ENCODE measurements around the gene CLDN4. TPM values are rescaled to one million over a fixed set of nuclear protein-coding genes. Genes with fewer than 3 reads are reported as not detected.

Gene CLDN4
- total and polyA plus RNA-seq, 9 of the 15 experiments (the other 6 are each of a cell fraction or from before 2014, with no cell fraction given), result 0.05 to 0.60 (median 0.06) TPM; not detected in 3

DNA sequence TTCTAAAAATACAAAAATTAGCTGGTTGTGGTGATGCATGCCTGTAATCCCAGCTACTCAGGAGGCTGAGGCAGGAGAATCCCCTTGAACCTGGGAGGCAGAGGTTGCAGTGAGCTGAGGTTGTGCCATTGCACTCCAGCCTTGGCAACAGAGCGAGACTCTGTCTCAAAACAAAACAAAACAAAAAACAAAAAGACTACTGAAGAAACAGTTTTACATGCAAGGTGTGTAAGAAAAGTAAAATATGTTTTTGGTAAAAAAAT lies 43.1 kb upstream of the CLDN4 start (continued):
- TF ChIP-seq RFX1 (IDR thresholded peaks at IDR 0.05) (0 out of 2 replicates have a peak, but pooled peaks have one; percentile 4), THRAP3 (IDR thresholded peaks at IDR 0.05; ENCODE audit: borderline replicate concordance) (peak; percentile 86; the same call in 1 of the 2 replicates), PHB2 (IDR thresholded peaks at IDR 0.05; ENCODE audit: low read depth) (0 out of 2 replicates have a peak, but pooled peaks have one; percentile 61)

DNA sequence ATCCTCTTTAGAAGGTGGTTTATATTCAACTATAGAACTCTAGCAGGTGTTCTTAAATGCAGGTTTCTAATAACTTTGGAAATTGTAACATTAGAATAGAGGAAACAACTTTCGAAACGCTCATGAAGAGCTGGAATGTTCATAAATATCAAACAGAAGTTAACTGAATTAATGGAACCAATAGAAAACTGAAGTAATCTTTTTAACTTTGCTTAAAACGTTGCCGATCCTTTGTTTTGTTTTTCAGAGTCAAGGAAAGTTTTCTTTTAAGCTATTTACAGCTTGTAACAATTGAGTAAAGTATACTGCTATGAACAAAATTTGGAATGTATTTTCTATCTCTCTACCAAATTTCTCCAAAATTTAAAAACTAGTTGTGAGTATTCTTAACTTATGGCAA lies 41.7 kb upstream of the CLDN4 start:
- FAIRE-seq, result no peak
- no peak overlapping the region for H3K9ac ChIP-seq (ENCODE audit: insufficient read depth in 1 of 2, low read depth in 2 of 2, low read length in 2 of 2)

More for the DNA sequence above, 41.7 kb upstream of the CLDN4 start:
- 0 out of 2 replicates have a peak, but pooled peaks have one; percentile 17 for TF ChIP-seq TRIM28 (IDR thresholded peaks at IDR 0.05)
- TF ChIP-seq KLF1 (tag; IDR thresholded peaks at IDR 0.05), result no peak
- TF ChIP-seq CBX3 (IDR thresholded peaks at IDR 0.05; ENCODE audit: borderline replicate concordance in 1 of 2, low read length in 2 of 2), result 0 out of 3 replicates have a peak, but pooled peaks of 1 of the 2 experiments have one; percentile 23
- TF ChIP-seq, protein P1, sequence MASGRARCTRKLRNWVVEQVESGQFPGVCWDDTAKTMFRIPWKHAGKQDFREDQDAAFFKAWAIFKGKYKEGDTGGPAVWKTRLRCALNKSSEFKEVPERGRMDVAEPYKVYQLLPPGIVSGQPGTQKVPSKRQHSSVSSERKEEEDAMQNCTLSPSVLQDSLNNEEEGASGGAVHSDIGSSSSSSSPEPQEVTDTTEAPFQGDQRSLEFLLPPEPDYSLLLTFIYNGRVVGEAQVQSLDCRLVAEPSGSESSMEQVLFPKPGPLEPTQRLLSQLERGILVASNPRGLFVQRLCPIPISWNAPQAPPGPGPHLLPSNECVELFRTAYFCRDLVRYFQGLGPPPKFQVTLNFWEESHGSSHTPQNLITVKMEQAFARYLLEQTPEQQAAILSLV (tag; IDR thresholded peaks at IDR 0.05), result no peak
- no peak for TF ChIP-seq SMC3 (conservative IDR thresholded peaks at IDR 0.05; ENCODE audit: insufficient read depth, low read depth, low read length)
- TF ChIP-seq SIRT6 (IDR thresholded peaks at IDR 0.05; ENCODE audit: low read depth, low read length), result no peak
- TF ChIP-seq ZNF589 (CRISPR knock-in tag; IDR thresholded peaks at IDR 0.05; ENCODE audit: low read depth), result no peak
- no peak for TF ChIP-seq NCOA6 (IDR thresholded peaks at IDR 0.05)
- H3K4me3 ChIP-seq, result no peak overlapping the region
- H3K9me3 ChIP-seq (replicated peaks; ENCODE audit: control insufficient read depth, insufficient read depth, low read depth, low read length), result no peaks in the 10 kb centered on the region
- no peak overlapping the region for H2AFZ ChIP-seq (ENCODE audit: low read depth, low read length)
- ATAC-seq, result no peak
- no peak overlapping the region for H3K4me2 ChIP-seq (ENCODE audit: insufficient read depth, low read length)
- H4K20me1 ChIP-seq (replicated peaks; ENCODE audit: control insufficient read depth, insufficient read depth, low read length), result no peaks in the 10 kb centered on the region
- intact Hi-C loops (cut with micrococcal nuclease) (no loop called here), in situ Hi-C loops (cut with MboI) (no loop called here)
- no peak overlapping the region for H3K27ac ChIP-seq (ENCODE audit: extremely low read depth, low read depth, low read length)
- POLR2A ChIA-PET, result no interaction called here
- H3K36me3 ChIP-seq (ENCODE audit: control insufficient read depth, insufficient read depth, low read length), result no peaks in the 10 kb centered on the region
- H3K4me1 ChIP-seq (replicated peaks in 1 of 2; ENCODE audit: control insufficient read depth in 2 of 2, insufficient read depth in 2 of 2, low read length in 2 of 2), result peaks cover 25 to 35% of the 10 kb centered on the region in 2 experiments
- no peaks in the 10 kb centered on the region for H3K27me3 ChIP-seq (ENCODE audit: control insufficient read depth in 2 of 2, insufficient read depth in 2 of 2, low read length in 2 of 2)
- H3K79me2 ChIP-seq (ENCODE audit: control insufficient read depth, insufficient read depth, low read length), result no peaks in the 10 kb centered on the region
- H3K9me1 ChIP-seq (ENCODE audit: control insufficient read depth, insufficient read depth, low read length), result no peaks in the 10 kb centered on the region
- 90% methylated on average over 4 of the region's 4 CpGs for WGBS (ENCODE audit: insufficient coverage, low coverage, missing lambda C conversion rate)
- no TSS peak for BruUV-seq (replicated peaks)
- CTCF ChIA-PET (ENCODE audit: low intra/inter-chr PET ratio), result no interaction called here
- DNase-seq (ENCODE audit: extremely low read depth in 1 of 4, low spot score in 3 of 4), result no peak

Data from K562 (cell line).